Transverse colon (tissue), 4 donors: ENCODE data around the gene EVI5. TPM values are rescaled to one million over a fixed set of nuclear protein-coding genes. Genes with fewer than 3 reads are reported as not detected.

Source experiments
- DNase-seq: peaks from one replicate; pipeline ENCODE4 v3.0.0-alpha.2; 2019
- H3K27ac ChIP-seq, 4 donors: fragments of 200-600 bp; sonication (generic); 2 replicates each; pipeline ENCODE4 v1.5.1; 2016 to 2018; ENCODE audit warnings: inconsistent platforms in 4 of 4
- H3K27me3 ChIP-seq: fragments of 200-600 bp; sonication (generic); 2 replicates; pipeline ENCODE4 v1.5.1; 2017; ENCODE audit warnings: inconsistent platforms
- H3K36me3 ChIP-seq, 4 donors: fragments of 200-600 bp; sonication (generic); 2 replicates each; pipeline ENCODE4 v1.5.1; 2017 to 2019; ENCODE audit warnings: inconsistent platforms in 4 of 4
- H3K4me1 ChIP-seq, 4 donors: fragments of 200-600 bp; sonication (generic); 2 replicates each; pipeline ENCODE4 v1.5.1; 2017 to 2020; ENCODE audit warnings: inconsistent platforms in 4 of 4
- H3K4me3 ChIP-seq, 4 donors: fragments of 200-600 bp; sonication (generic); 1 replicate in 1 of 4; 2 replicates in 3 of 4; pipeline versions ENCODE4 v1.5.1 to v1.6.1; 2017 to 2019; ENCODE audit warnings: inconsistent platforms in 4 of 4
- H3K9me3 ChIP-seq, 2 donors: fragments of 200-600 bp; sonication (generic); 2 replicates each; pipeline ENCODE4 v1.5.1; 2017 to 2019; ENCODE audit warnings: inconsistent platforms in 2 of 2
- CTCF ChIP-seq, 5 experiments: fragments of 200-600 bp in 3 of 5; fragments of 450-650 bp in 2 of 5; sonication (generic) in 3 of 5; IDR thresholded peaks; 1 replicate in 2 of 5; 2 replicates in 3 of 5; pipeline ENCODE4 v1.5.1; 2016 to 2017; ENCODE audit warnings: antibody characterized with exemption in 5 of 5, inconsistent platforms in 3 of 5, mild to moderate bottlenecking in 2 of 5, moderate library complexity in 1 of 5
- EP300 ChIP-seq: sonication (generic); formaldehyde crosslinking; IDR thresholded peaks from one replicate; pipeline ENCODE4 v1.6.1; 2017; ENCODE audit warnings: antibody characterized with exemption, low read depth
- POLR2A ChIP-seq: fragments of 450-650 bp; IDR thresholded peaks from one replicate; pipeline ENCODE4 v1.6.1; 2016; ENCODE audit warnings: antibody characterized with exemption, mild to moderate bottlenecking, moderate library complexity
- POLR2AphosphoS5 ChIP-seq, 3 donors: sonication (generic); formaldehyde crosslinking; IDR thresholded peaks; one replicate each; pipeline ENCODE4 v1.6.1; 2016; ENCODE audit warnings: antibody characterized with exemption in 3 of 3
- WGBS, 2 donors: methylation state at CpG; one replicate each; pipeline ENCODE4 v1.1.5; 2018; ENCODE audit warnings: low coverage in 1 of 2; 5-methylcytosine and 5-hydroxymethylcytosine counted together
- in situ Hi-C, 4 donors: fragments of 200-750 bp; cut with MboI; loops; one replicate each; pipeline versions ENCODE4 v1.15.0 to v1.15.1; 2017; ENCODE audit warnings: low sequenced_read_pairs in 3 of 4, low pct_ligation_motif_present in 1 of 4, low pct_unique_long_range_greater_than_20kb in 1 of 4
- intact Hi-C: fragments of 100-400 bp; cut with DNase I; formaldehyde crosslinking; loops from one replicate; pipeline ENCODE4 v1.15.1; 2023; ENCODE audit warnings: low total_unique reads
- total RNA-seq, 4 donors: library from RNA; depleted of rRNA; stranded (reverse); fragments of >200 nt; gene quantifications; one replicate each; pipeline ENCODE4 v1.1.0, GENCODE V29; 2016

The EVI5 gene
- total RNA-seq, 4 donors from 2014 or later: 10.5 to 57.6 (median 15.3) TPM

GRCh38 chr1:92577261-92577895 lies 207.5 kb downstream of the EVI5 start:
- DNase-seq: no peak
- Histone ChIP-seq H3K27me3 (no peaks in the 10 kb centered on the region), H3K27ac (no peak overlapping the region), H3K36me3 (no peaks in the 10 kb centered on the region), H3K4me3 (no peak overlapping the region), H3K9me3 (no peaks in the 10 kb centered on the region), H3K4me1 (no peaks in the 10 kb centered on the region)
- intact Hi-C loops: no loop called here
- TF ChIP-seq POLR2AphosphoS5 (IDR thresholded peaks at IDR 0.05): no peak
- no peak for TF ChIP-seq EP300
- TF ChIP-seq CTCF (IDR thresholded peaks at IDR 0.05): no peak
- no peak for TF ChIP-seq POLR2A
- in situ Hi-C loops: no loop called here
- WGBS, 2 donors: 79 to 85% methylated on average over 3 to 5 of the region's 5 CpGs

- no peak for TF ChIP-seq EP300
- TF ChIP-seq POLR2AphosphoS5 (IDR thresholded peaks at IDR 0.05): no peak
- no peak for TF ChIP-seq CTCF (IDR thresholded peaks at IDR 0.05)
- no peak for TF ChIP-seq POLR2A
Observed at GRCh38 chr1:92575123-92575522, 209.8 kb downstream of the EVI5 start.

GRCh38 chr1:92572520-92572919 lies 212.4 kb downstream of the EVI5 start:
- H3K27me3 ChIP-seq: no peaks in the 10 kb centered on the region
- H3K4me3 ChIP-seq: no peak overlapping the region
- no peaks in the 10 kb centered on the region for H3K4me1 ChIP-seq
- H3K9me3 ChIP-seq: no peaks in the 10 kb centered on the region
- no peak overlapping the region for H3K27ac ChIP-seq
- TF ChIP-seq CTCF (IDR thresholded peaks at IDR 0.05) (no peak), POLR2AphosphoS5 (IDR thresholded peaks at IDR 0.05) (no peak), EP300 (no peak), POLR2A (no peak)
- intact Hi-C loops: no loop called here
- no peak for DNase-seq
- 45 to 50% methylated on average over 2 of the region's 2 CpGs for WGBS, 2 donors
- no peaks in the 10 kb centered on the region for H3K36me3 ChIP-seq
- in situ Hi-C loops: no loop called here

More at GRCh38 chr1:92575123-92575522, 209.8 kb downstream of the EVI5 start:
- no peaks in the 10 kb centered on the region for H3K27me3 ChIP-seq
- no peaks in the 10 kb centered on the region for H3K9me3 ChIP-seq
- 87% methylated on average over 3 of the region's 3 CpGs for WGBS, 2 donors
- no peak overlapping the region for H3K27ac ChIP-seq
- H3K36me3 ChIP-seq: no peaks in the 10 kb centered on the region
- no peak overlapping the region for H3K4me3 ChIP-seq
- DNase-seq: no peak
- intact Hi-C loops (no loop called here), in situ Hi-C loops (no loop called here)
- H3K4me1 ChIP-seq: no peaks in the 10 kb centered on the region

GRCh38 chr1:92571578-92571977 lies 213.3 kb downstream of the EVI5 start:
- Histone ChIP-seq H3K36me3 (no peaks in the 10 kb centered on the region), H3K4me3 (no peak overlapping the region), H3K27ac (no peak overlapping the region), H3K4me1 (no peaks in the 10 kb centered on the region), H3K9me3 (no peaks in the 10 kb centered on the region), H3K27me3 (no peaks in the 10 kb centered on the region)
- intact Hi-C loops (no loop called here), in situ Hi-C loops (no loop called here)
- no peak for DNase-seq
- WGBS, 2 donors: 95 to 96% methylated on average over 2 of the region's 2 CpGs
- no peak for TF ChIP-seq POLR2AphosphoS5 (IDR thresholded peaks at IDR 0.05)
- TF ChIP-seq EP300: no peak
- no peak for TF ChIP-seq CTCF (IDR thresholded peaks at IDR 0.05)
- TF ChIP-seq POLR2A: no peak
